ENCODE measurements around the gene OSBPL9.

Gene OSBPL9

DNA sequence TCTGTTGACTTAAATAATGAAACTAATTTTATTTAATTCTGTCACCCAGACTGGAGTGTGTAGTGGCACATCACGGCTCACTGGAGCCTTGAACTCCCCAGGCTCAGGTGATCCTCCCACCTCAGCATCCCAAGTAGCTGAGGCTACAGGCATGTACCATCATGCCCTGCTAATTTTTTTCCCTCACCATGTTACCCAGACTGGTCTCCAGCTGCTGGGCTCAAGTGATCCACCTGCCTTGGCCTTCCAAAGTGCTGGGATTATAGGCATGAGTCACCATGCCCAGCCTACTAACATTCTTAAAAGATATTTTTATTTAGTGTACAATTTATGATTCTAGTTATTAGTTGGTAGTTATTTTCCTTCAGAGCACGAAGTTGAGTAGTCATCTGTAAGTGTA, 212.2 kb downstream of the OSBPL9 start:
- H3K36me3 Mint-ChIP-seq: peaks cover 15% of the 10 kb centered on the region
- no peaks in the 10 kb centered on the region for H3K27me3 Mint-ChIP-seq
- H3K27ac Mint-ChIP-seq: no peak overlapping the region
- H3K9me3 Mint-ChIP-seq: no peaks in the 10 kb centered on the region
- no peaks in the 10 kb centered on the region for H3K4me1 Mint-ChIP-seq
- H3K4me3 Mint-ChIP-seq: no peak overlapping the region

DNA sequence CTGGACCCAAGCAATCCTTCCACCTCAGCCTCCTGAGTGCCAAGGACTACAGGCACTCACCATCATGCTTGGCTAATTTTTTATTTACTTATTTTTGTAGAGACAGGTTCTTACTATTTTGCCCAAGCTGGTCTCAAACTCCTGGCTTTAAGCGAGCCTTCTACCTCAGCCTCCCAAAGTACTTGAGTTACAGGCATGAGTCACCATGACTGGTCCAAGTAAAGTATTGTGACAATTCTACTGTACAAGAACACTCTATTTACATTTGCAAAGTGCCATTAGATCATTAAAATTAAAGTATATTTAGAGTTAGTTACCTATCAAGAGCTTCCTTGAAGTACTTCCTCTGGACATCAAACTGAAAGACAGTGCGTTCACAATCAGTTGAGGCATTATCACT, 216.8 kb downstream of the OSBPL9 start:
- Mint-ChIP-seq H3K27ac (no peak overlapping the region), H3K4me3 (no peak overlapping the region), H3K27me3 (no peaks in the 10 kb centered on the region), H3K36me3 (peaks cover 11% of the 10 kb centered on the region), H3K4me1 (peaks cover 10% of the 10 kb centered on the region), H3K9me3 (no peaks in the 10 kb centered on the region)

DNA sequence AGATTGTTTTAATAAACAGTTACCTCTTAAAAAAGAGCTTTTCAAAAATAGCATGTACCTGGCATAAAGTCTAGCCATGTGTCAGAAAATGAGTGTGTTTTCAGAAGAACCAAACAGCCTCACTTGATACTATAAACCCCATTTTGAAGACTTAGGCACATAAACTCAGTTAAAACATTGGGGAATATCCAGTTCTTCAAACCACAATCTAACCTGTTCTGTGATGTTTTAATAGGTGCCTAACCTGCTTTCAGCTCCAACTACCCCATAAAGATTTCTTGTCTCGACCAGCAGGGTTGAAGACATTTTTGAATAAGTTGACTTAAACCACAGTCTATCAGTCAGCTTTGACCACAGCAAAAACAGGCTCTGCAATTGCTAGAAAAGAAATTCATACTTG, 220.4 kb downstream of the OSBPL9 start:
- Mint-ChIP-seq H3K4me1 (peaks cover 31% of the 10 kb centered on the region), H3K36me3 (peaks cover 15% of the 10 kb centered on the region), H3K9me3 (no peaks in the 10 kb centered on the region), H3K27ac (no peak overlapping the region), H3K4me3 (no peak overlapping the region), H3K27me3 (no peaks in the 10 kb centered on the region)

Data from activated naive CD4-positive, alpha-beta T cell treated with anti-CD3 and anti-CD28 coated beads, Interleukin-2, amount 50 U/mL, for 24 hours (primary cell).